Transverse colon (tissue), 4 donors: ENCODE results near the gene ZKSCAN4. TPM values are rescaled to one million over a fixed set of nuclear protein-coding genes. Genes with fewer than 3 reads are reported as not detected.

Source experiments
- DNase-seq: peaks from one replicate; pipeline ENCODE4 v3.0.0-alpha.2; 2019
- H3K27ac ChIP-seq, 4 donors: fragments of 200-600 bp; sonication (generic); 2 replicates each; pipeline ENCODE4 v1.5.1; 2016 to 2018; ENCODE audit warnings: inconsistent platforms in 4 of 4
- H3K27me3 ChIP-seq: fragments of 200-600 bp; sonication (generic); 2 replicates; pipeline ENCODE4 v1.5.1; 2017; ENCODE audit warnings: inconsistent platforms
- H3K36me3 ChIP-seq, 4 donors: fragments of 200-600 bp; sonication (generic); 2 replicates each; pipeline ENCODE4 v1.5.1; 2017 to 2019; ENCODE audit warnings: inconsistent platforms in 4 of 4
- H3K4me1 ChIP-seq, 4 donors: fragments of 200-600 bp; sonication (generic); 2 replicates each; pipeline ENCODE4 v1.5.1; 2017 to 2020; ENCODE audit warnings: inconsistent platforms in 4 of 4
- H3K4me3 ChIP-seq, 4 donors: fragments of 200-600 bp; sonication (generic); 1 replicate in 1 of 4; 2 replicates in 3 of 4; pipeline versions ENCODE4 v1.5.1 to v1.6.1; 2017 to 2019; ENCODE audit warnings: inconsistent platforms in 4 of 4
- H3K9me3 ChIP-seq, 2 donors: fragments of 200-600 bp; sonication (generic); 2 replicates each; pipeline ENCODE4 v1.5.1; 2017 to 2019; ENCODE audit warnings: inconsistent platforms in 2 of 2
- EP300 ChIP-seq: sonication (generic); formaldehyde crosslinking; IDR thresholded peaks from one replicate; pipeline ENCODE4 v1.6.1; 2017; ENCODE audit warnings: antibody characterized with exemption, low read depth
- POLR2A ChIP-seq: fragments of 450-650 bp; IDR thresholded peaks from one replicate; pipeline ENCODE4 v1.6.1; 2016; ENCODE audit warnings: antibody characterized with exemption, mild to moderate bottlenecking, moderate library complexity
- POLR2AphosphoS5 ChIP-seq, 3 donors: sonication (generic); formaldehyde crosslinking; IDR thresholded peaks; one replicate each; pipeline ENCODE4 v1.6.1; 2016; ENCODE audit warnings: antibody characterized with exemption in 3 of 3
- WGBS, 2 donors: methylation state at CpG; one replicate each; pipeline ENCODE4 v1.1.5; 2018; ENCODE audit warnings: low coverage in 1 of 2; 5-methylcytosine and 5-hydroxymethylcytosine counted together
- in situ Hi-C, 4 donors: fragments of 200-750 bp; cut with MboI; loops; one replicate each; pipeline versions ENCODE4 v1.15.0 to v1.15.1; 2017; ENCODE audit warnings: low sequenced_read_pairs in 3 of 4, low pct_ligation_motif_present in 1 of 4, low pct_unique_long_range_greater_than_20kb in 1 of 4
- intact Hi-C: fragments of 100-400 bp; cut with DNase I; formaldehyde crosslinking; loops from one replicate; pipeline ENCODE4 v1.15.1; 2023; ENCODE audit warnings: low total_unique reads
- total RNA-seq, 4 donors: library from RNA; depleted of rRNA; stranded (reverse); fragments of >200 nt; gene quantifications; one replicate each; pipeline ENCODE4 v1.1.0, GENCODE V29; 2016
- TF ChIP-seq, protein P1 (sequence below), 5 experiments: fragments of 200-600 bp in 3 of 5; fragments of 450-650 bp in 2 of 5; sonication (generic) in 3 of 5; IDR thresholded peaks; 1 replicate in 2 of 5; 2 replicates in 3 of 5; pipeline ENCODE4 v1.5.1; 2016 to 2017; ENCODE audit warnings: antibody characterized with exemption in 5 of 5, inconsistent platforms in 3 of 5, mild to moderate bottlenecking in 2 of 5, moderate library complexity in 1 of 5

Gene ZKSCAN4
- total RNA-seq, 4 donors from 2014 or later, result 0.60 to 9.0 (median 4.9) TPM

- TF ChIP-seq POLR2AphosphoS5 (IDR thresholded peaks at IDR 0.05) (peak; percentile 47 to 71 (median 52)), EP300 (no peak), POLR2A (peak; percentile 31)
- TF ChIP-seq, protein P1, sequence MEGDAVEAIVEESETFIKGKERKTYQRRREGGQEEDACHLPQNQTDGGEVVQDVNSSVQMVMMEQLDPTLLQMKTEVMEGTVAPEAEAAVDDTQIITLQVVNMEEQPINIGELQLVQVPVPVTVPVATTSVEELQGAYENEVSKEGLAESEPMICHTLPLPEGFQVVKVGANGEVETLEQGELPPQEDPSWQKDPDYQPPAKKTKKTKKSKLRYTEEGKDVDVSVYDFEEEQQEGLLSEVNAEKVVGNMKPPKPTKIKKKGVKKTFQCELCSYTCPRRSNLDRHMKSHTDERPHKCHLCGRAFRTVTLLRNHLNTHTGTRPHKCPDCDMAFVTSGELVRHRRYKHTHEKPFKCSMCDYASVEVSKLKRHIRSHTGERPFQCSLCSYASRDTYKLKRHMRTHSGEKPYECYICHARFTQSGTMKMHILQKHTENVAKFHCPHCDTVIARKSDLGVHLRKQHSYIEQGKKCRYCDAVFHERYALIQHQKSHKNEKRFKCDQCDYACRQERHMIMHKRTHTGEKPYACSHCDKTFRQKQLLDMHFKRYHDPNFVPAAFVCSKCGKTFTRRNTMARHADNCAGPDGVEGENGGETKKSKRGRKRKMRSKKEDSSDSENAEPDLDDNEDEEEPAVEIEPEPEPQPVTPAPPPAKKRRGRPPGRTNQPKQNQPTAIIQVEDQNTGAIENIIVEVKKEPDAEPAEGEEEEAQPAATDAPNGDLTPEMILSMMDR (IDR thresholded peaks at IDR 0.05), result no peak
- in situ Hi-C loops (no loop called here), intact Hi-C loops (no loop called here)
- DNase-seq, result peak; percentile 86
- peak within 1 kb of the TSS; percentile 76 to 85 (median 80) for H3K27ac ChIP-seq
- H3K4me1 ChIP-seq, result peaks cover 0 to 18% (median 7%) of the 10 kb centered on the region in 4 donors
- WGBS, 2 donors, result 0 to 1% methylated on average over 14 to 42 of the region's 45 CpGs
- no peaks in the 10 kb centered on the region for H3K9me3 ChIP-seq
- peaks cover 12% of the 10 kb centered on the region for H3K27me3 ChIP-seq
- H3K4me3 ChIP-seq, result peak within 1 kb of the TSS; percentile 66 to 77 (median 68)
- H3K36me3 ChIP-seq, result peaks cover 0 to 27% (median 11%) of the 10 kb centered on the region in 4 donors
Measured at GRCh38 chr6:28225056-28225834, 26.8 kb downstream of the ZKSCAN4 start, which contains the start of gene ZSCAN9. ZSCAN9 (plus strand) TSS chr6:28225275; CDS start chr6:28227085, 1,810 bp downstream.

DNA sequence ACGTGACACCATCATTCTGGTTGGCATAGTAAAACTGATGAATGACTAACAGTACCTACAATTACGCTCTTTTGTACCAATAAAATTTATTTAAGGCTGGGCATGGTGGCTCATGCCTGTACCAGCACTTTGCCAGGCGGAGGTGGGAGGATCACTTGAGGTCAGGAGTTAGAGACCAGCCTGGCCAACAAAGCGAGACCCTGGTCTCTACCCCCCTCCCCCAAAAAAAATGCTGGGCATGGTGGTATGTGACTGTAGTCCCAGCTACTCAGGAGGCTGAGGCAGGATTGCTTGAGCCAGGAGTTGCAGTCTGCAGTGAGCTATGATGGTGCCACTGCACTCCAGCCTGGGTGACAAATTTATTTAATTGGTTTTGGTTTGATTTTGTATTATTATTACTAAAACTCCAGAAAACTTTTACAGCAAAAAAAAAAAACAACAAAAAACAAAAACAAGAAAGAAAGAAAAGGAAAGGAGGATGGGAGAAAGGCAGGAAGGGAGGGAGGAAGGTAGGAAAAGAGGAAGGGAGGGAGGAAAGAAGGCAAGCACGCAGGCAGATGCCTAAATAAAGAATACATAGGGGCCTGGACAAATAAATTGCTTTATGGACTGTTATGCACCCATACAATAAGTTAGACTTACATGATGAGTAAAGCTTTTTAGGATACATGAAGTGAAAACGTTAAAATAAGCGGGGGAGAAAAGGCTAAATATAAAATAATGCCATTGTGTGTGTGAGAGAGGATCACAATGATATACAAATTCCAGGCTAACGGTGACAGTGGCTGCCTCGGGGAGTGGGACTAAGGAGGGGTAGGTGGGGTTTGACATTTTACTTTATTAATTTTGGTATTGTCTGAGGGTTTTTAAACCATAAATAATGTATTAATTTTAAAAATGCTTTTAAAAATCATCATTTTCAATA, 27.7 kb downstream of the ZKSCAN4 start:
- H3K4me3 ChIP-seq, result peak overlapping the region; percentile 66 to 77 (median 68)
- DNase-seq, result no peak
- TF ChIP-seq POLR2A (no peak), EP300 (no peak), POLR2AphosphoS5 (IDR thresholded peaks at IDR 0.05) (no peak)
- TF ChIP-seq, protein P1 (IDR thresholded peaks at IDR 0.05), result no peak
- H3K4me1 ChIP-seq, result peaks cover 0 to 19% (median 7%) of the 10 kb centered on the region in 4 donors
- H3K9me3 ChIP-seq, result no peaks in the 10 kb centered on the region
- H3K36me3 ChIP-seq, result peaks cover 0 to 19% (median 7%) of the 10 kb centered on the region in 4 donors
- peaks cover 15% of the 10 kb centered on the region for H3K27me3 ChIP-seq
- WGBS, 2 donors, result 49 to 56% methylated on average over 8 to 9 of the region's 9 CpGs
- H3K27ac ChIP-seq, result peak overlapping the region; percentile 76 to 85 (median 80)
- intact Hi-C loops, result no loop called here
- in situ Hi-C loops, result no loop called here

DNA sequence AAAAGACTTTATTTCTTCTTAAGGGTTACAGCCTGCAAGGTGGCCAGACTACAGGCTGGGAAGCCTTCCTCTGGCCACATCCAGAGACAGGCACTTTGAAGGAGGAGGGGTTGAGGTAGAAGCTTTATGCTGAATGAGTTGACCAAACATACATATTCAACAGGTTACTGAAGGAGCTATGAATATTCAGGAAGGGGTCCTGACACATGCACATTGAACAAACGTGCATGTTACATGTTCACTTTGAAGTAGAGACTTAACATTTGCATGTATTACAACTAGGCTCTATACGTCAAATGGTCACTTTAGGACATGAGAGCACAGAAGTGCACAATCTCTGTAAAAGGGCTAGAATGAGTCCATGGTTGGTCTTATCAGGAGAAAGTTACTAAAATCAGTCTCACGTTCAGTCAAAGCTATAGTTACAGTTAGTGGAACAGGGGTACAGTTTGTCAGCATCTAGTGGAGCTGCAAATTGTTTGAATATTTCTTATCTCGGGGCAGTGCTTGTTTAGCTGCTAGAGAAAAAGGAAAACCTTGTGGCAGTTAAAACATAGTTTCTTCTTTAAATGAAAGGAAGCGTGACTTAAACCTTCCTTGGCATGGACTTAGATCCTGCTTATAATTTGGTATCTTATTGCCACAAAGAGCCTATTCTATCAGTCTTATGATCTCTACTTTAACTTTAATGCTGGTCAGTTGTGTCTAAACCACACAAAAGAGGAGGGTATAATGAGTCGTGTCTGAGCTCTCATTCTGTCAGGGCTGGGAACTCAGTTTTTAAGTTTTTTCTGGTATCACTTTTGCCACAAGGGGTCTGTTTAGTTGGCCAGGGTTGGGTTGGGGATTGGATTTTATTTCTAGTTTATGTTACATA, 31.6 kb downstream of the ZKSCAN4 start:
- TF ChIP-seq EP300, result no peak
- TF ChIP-seq, protein P1 (IDR thresholded peaks at IDR 0.05), result no peak
- TF ChIP-seq POLR2A, result no peak
- TF ChIP-seq POLR2AphosphoS5 (IDR thresholded peaks at IDR 0.05), result no peak
- Histone ChIP-seq H3K27me3 (peaks cover 15% of the 10 kb centered on the region), H3K4me3 (no peak overlapping the region), H3K4me1 (peaks cover 0 to 20% (median 4%) of the 10 kb centered on the region in 4 donors), H3K36me3 (no peaks in the 10 kb centered on the region), H3K27ac (no peak overlapping the region), H3K9me3 (no peaks in the 10 kb centered on the region)
- in situ Hi-C loops, result no loop called here
- intact Hi-C loops, result no loop called here
- no peak for DNase-seq
- 30 to 42% methylated on average over 4 to 6 of the region's 6 CpGs for WGBS, 2 donors
